HUES48 (cell line): ENCODE measurements around the gene SS18.

Experiments used
- H3K27ac ChIP-seq: one replicate; pipeline ENCODE4 v1.7.0; 2013; ENCODE audit warnings: low read depth, low read length, inconsistent platforms
- H3K27me3 ChIP-seq: 2 replicates; pipeline ENCODE4 v1.6.1; 2013; ENCODE audit warnings: mild to moderate bottlenecking, low read length; ENCODE audit not compliant: control insufficient read depth, insufficient read depth
- H3K36me3 ChIP-seq: 2 replicates; pipeline ENCODE4 v1.6.1; 2013; ENCODE audit warnings: low read length; ENCODE audit not compliant: control insufficient read depth, insufficient read depth
- H3K4me1 ChIP-seq: 2 replicates; pipeline ENCODE4 v1.6.1; 2013; ENCODE audit warnings: mild to moderate bottlenecking, low read length; ENCODE audit not compliant: control insufficient read depth, insufficient read depth
- H3K4me3 ChIP-seq: 2 replicates; pipeline ENCODE4 v1.5.1; 2013; ENCODE audit warnings: mild to moderate bottlenecking, low read depth, low read length
- H3K9ac ChIP-seq: 2 replicates; pipeline ENCODE4 v1.6.1; 2013; ENCODE audit warnings: mild to moderate bottlenecking, low read depth, low read length, moderate library complexity
- H3K9me3 ChIP-seq: 2 replicates; pipeline ENCODE4 v1.6.1; 2013; ENCODE audit warnings: low read length; ENCODE audit not compliant: control insufficient read depth, insufficient read depth

Gene SS18

DNA sequence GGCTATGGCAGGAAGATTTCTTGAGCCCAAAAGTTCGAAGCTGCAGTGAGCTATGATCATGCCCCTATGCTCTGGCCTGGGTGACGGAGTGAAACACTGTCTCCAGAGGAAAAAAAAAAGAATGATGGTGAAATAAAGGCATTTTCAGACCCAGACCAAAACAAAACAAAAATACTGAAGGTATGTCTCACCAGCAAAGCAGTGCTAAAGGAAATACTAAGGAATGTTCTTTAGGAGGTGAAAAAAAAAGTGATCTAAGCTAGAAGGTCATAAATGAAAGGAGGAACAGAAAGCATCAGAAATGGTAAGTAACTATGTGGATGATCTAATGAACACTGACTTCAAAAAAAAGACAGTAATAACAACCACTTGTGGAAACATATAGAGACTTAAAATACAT lies 18.7 kb downstream of the SS18 start:
- Histone ChIP-seq H3K4me1 (no peaks in the 10 kb centered on the region), H3K27me3 (no peaks in the 10 kb centered on the region), H3K4me3 (no peak overlapping the region), H3K9me3 (no peaks in the 10 kb centered on the region), H3K9ac (no peak overlapping the region), H3K27ac (no peak overlapping the region), H3K36me3 (peaks cover 87% of the 10 kb centered on the region)

DNA sequence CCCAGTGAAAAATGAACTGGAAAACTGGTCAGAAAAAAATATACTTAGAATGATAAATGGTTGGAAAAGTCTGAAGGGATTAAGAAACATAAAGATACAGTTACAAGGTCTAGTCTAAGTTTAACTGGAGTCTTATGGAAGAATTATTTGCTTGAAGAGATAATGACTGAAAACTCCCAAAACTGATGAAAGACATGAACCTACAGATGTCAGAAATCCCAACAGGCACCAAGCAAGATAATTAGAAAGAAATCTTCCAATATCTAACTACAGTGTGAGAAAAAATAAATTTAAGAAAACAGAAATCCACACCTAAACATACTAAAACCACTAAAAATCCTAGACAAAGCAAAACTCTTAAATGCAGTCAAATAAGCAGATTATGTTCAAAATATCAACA lies 19.4 kb downstream of the SS18 start:
- Histone ChIP-seq H3K36me3 (peaks cover 85% of the 10 kb centered on the region), H3K27me3 (no peaks in the 10 kb centered on the region), H3K9me3 (no peaks in the 10 kb centered on the region), H3K4me1 (no peaks in the 10 kb centered on the region), H3K27ac (no peak overlapping the region), H3K4me3 (no peak overlapping the region), H3K9ac (no peak overlapping the region)

DNA sequence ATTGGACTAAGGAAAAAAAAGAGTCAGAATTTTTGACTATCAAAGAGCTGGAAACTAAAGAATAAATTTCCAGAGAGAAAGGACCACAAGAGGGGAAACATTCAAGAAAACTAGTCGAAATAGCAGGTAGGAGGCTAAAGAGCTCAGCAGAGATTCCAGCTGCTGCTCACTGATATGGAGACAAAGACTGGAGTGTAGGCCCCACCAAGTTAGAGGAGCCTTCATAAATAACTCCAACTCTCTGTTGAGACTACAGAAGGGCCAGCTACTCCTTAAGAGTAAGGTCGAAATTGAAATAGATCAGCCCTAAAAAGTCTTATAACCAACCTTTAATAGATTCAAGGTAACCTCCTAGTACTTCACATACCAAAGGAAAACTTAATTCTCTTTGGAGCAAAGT lies 31.1 kb downstream of the SS18 start:
- Histone ChIP-seq H3K4me1 (no peaks in the 10 kb centered on the region), H3K27me3 (no peaks in the 10 kb centered on the region), H3K27ac (peak overlapping the region; percentile 20), H3K4me3 (no peak overlapping the region), H3K9ac (no peak overlapping the region), H3K36me3 (peaks cover 52% of the 10 kb centered on the region), H3K9me3 (no peaks in the 10 kb centered on the region)

GRCh38 chr18:26057344-26057773 lies 33.1 kb downstream of the SS18 start:
- H3K9ac ChIP-seq = no peak overlapping the region
- H3K4me1 ChIP-seq = no peaks in the 10 kb centered on the region
- no peaks in the 10 kb centered on the region for H3K27me3 ChIP-seq
- peaks cover 63% of the 10 kb centered on the region for H3K36me3 ChIP-seq
- H3K4me3 ChIP-seq = no peak overlapping the region
- H3K9me3 ChIP-seq = no peaks in the 10 kb centered on the region
- peak overlapping the region; percentile 29 for H3K27ac ChIP-seq

DNA sequence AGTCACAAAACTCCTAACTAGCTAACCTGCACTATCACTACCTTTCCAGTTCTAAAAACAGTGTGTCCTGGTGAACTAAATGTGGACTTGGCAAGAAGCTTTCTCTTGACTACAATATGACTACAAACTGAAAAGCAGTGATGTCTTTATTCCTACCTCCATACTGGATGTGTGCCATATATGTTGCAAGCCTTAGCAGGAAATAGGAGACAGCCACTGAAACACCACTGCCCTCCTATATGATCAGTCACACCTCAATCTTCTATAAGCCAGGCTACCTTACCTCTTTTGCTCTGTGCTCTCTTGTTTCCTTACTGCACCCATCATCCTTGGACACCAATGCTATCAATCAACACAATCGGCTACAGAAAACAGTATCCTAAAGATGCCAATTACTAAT lies 34.1 kb downstream of the SS18 start:
- no peak overlapping the region for H3K27ac ChIP-seq
- H3K9ac ChIP-seq = no peak overlapping the region
- H3K4me1 ChIP-seq = no peaks in the 10 kb centered on the region
- H3K9me3 ChIP-seq = no peaks in the 10 kb centered on the region
- no peaks in the 10 kb centered on the region for H3K27me3 ChIP-seq
- peaks cover 68% of the 10 kb centered on the region for H3K36me3 ChIP-seq
- H3K4me3 ChIP-seq = no peak overlapping the region

DNA sequence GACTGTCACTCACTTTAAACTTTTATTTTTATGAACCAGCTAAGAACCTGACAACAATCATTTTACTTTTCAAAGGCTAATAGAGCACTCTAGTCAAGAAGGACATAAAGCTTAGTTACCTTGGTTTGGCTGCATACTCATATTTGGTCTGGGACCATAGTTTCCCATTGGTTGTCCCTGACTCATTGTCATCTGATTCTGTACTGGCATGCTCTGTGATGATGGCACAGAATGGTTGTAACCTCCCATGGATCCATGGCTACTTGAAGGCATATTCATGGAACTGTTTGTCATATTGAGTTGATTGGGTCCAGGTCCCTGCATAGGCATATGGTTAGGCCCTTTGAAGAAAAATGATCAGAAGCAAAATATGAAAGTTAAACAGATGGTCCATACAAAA lies 37.9 kb downstream of the SS18 start:
- no peak overlapping the region for H3K27ac ChIP-seq
- H3K9me3 ChIP-seq = no peaks in the 10 kb centered on the region
- H3K36me3 ChIP-seq = peaks cover 70% of the 10 kb centered on the region
- H3K9ac ChIP-seq = no peak overlapping the region
- H3K4me3 ChIP-seq = no peak overlapping the region
- no peaks in the 10 kb centered on the region for H3K4me1 ChIP-seq
- no peaks in the 10 kb centered on the region for H3K27me3 ChIP-seq

GRCh38 chr18:26051843-26052242 lies 38.6 kb downstream of the SS18 start:
- Histone ChIP-seq H3K4me1 (no peaks in the 10 kb centered on the region), H3K27ac (no peak overlapping the region), H3K36me3 (peaks cover 65% of the 10 kb centered on the region), H3K9me3 (no peaks in the 10 kb centered on the region), H3K9ac (no peak overlapping the region), H3K4me3 (no peak overlapping the region), H3K27me3 (no peaks in the 10 kb centered on the region)

DNA sequence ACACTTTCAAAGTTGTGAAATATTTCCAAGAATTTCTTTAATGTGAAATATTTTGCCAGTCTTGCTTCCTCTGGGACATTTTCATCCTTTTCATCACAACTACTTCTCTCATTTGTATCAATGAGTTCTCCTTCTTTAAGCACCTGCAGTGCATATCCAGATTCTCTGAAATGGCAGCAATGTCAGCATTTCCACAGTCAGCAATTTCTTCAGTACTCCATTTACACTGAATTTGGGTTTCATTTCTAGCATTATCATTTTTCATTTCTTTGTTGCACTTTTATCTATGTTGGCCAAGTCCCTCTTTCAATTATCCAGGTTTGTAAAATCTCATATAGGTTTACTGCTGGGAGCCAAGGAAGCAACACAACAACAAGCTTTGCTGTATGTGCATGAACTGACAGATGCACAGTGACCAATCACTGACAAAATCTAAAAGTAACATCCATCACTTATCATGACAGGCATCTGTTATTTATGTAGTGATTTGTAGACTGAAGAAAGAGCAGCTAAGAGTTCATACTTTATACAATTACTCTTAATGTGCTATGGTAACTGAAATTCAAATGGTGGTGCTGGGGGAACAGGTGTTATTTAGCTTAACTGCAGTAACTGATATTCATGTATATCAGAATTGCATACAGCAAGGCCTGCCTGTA lies 43.9 kb downstream of the SS18 start:
- Histone ChIP-seq H3K9ac (no peak overlapping the region), H3K36me3 (peaks cover 28% of the 10 kb centered on the region), H3K4me3 (no peak overlapping the region), H3K27ac (no peak overlapping the region), H3K27me3 (no peaks in the 10 kb centered on the region), H3K9me3 (no peaks in the 10 kb centered on the region), H3K4me1 (no peaks in the 10 kb centered on the region)

DNA sequence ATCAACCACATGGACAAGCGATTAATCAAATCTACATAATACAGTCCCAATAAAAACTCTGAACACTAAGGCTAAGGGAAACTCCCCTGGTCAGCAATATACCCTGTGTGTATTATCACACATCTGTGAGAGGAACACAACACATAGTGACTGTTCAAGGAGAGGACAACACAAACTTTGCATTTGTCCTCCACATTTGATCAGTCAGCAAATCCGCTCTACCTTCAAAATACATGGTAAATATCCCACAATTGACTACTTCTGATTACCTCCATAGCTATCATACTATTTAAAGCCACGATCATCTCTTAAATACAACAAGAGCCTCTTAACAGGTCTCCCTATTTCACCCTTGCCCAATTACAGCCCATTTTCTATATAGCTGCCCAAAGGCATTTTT lies 45.6 kb downstream of the SS18 start:
- Histone ChIP-seq H3K4me3 (no peak overlapping the region), H3K9ac (no peak overlapping the region), H3K27me3 (no peaks in the 10 kb centered on the region), H3K9me3 (no peaks in the 10 kb centered on the region), H3K36me3 (peaks cover 21% of the 10 kb centered on the region), H3K4me1 (no peaks in the 10 kb centered on the region), H3K27ac (no peak overlapping the region)

- Histone ChIP-seq H3K4me1 (peaks cover 17% of the 10 kb centered on the region), H3K36me3 (peaks cover 20% of the 10 kb centered on the region), H3K4me3 (no peak overlapping the region), H3K27me3 (no peaks in the 10 kb centered on the region), H3K9ac (no peak overlapping the region), H3K27ac (no peak overlapping the region), H3K9me3 (no peaks in the 10 kb centered on the region)
Measured at GRCh38 chr18:26040051-26040656, 50.3 kb downstream of the SS18 start.

GRCh38 chr18:26039203-26039602 lies 51.2 kb downstream of the SS18 start:
- H3K27me3 ChIP-seq = no peaks in the 10 kb centered on the region
- peaks cover 30% of the 10 kb centered on the region for H3K36me3 ChIP-seq
- H3K9ac ChIP-seq = no peak overlapping the region

More at GRCh38 chr18:26039203-26039602, 51.2 kb downstream of the SS18 start:
- Histone ChIP-seq H3K9me3 (no peaks in the 10 kb centered on the region), H3K4me1 (peaks cover 25% of the 10 kb centered on the region), H3K27ac (no peak overlapping the region), H3K4me3 (no peak overlapping the region)
